ENCODE data around the gene AIG1. TPM values are rescaled to one million over a fixed set of nuclear protein-coding genes. Genes with fewer than 3 reads are reported as not detected.

The AIG1 gene
- total and polyA plus RNA-seq, 4 donors, result 32.4 to 72.3 (median 49.3) TPM

GRCh38 chr6:143283887-143284645 lies 223.4 kb downstream of the AIG1 start:
- ATAC-seq (ENCODE audit: low FRiP score), result peak; percentile 63

GRCh38 chr6:143286251-143286795 lies 225.6 kb downstream of the AIG1 start:
- ATAC-seq (ENCODE audit: low FRiP score) (no peak), DNase-seq (no peak)
- Histone ChIP-seq H3K27ac (ENCODE audit: low read depth in 1 of 2, low read length in 2 of 2) (peak overlapping the region; percentile 5 to 28), H3K4me3 (ENCODE audit: low read length in 2 of 2) (no peak overlapping the region), H3K4me1 (ENCODE audit: control insufficient read depth in 1 of 2, insufficient read depth in 2 of 2, low read length in 2 of 2) (peaks cover 5 to 14% of the 10 kb centered on the region in 2 donors), H3K27me3 (ENCODE audit: control insufficient read depth in 1 of 2, insufficient read depth in 2 of 2, low read length in 1 of 2) (no peaks in the 10 kb centered on the region), H3K36me3 (ENCODE audit: control insufficient read depth in 1 of 2, insufficient read depth in 2 of 2, low read length in 1 of 2) (no peaks in the 10 kb centered on the region), H3K9me3 (ENCODE audit: control insufficient read depth, low read length) (no peaks in the 10 kb centered on the region)
- WGBS, 2 donors, result 7 to 9% methylated on average over 5 of the region's 5 CpGs
- intact Hi-C loops (cut with DNase I), result no loop called here

More at GRCh38 chr6:143283887-143284645, 223.4 kb downstream of the AIG1 start:
- Histone ChIP-seq H3K4me1 (ENCODE audit: control insufficient read depth in 1 of 2, insufficient read depth in 2 of 2, low read length in 2 of 2) (peaks cover 5 to 14% of the 10 kb centered on the region in 2 donors), H3K27me3 (ENCODE audit: control insufficient read depth in 1 of 2, insufficient read depth in 2 of 2, low read length in 1 of 2) (no peaks in the 10 kb centered on the region), H3K4me3 (ENCODE audit: low read length in 2 of 2) (no peak overlapping the region), H3K9me3 (ENCODE audit: control insufficient read depth, low read length) (no peaks in the 10 kb centered on the region), H3K36me3 (ENCODE audit: control insufficient read depth in 1 of 2, insufficient read depth in 2 of 2, low read length in 1 of 2) (no peaks in the 10 kb centered on the region), H3K27ac (ENCODE audit: low read depth in 1 of 2, low read length in 2 of 2) (peak overlapping the region in 1 of 2 donors; percentile 48)
- no peak for DNase-seq
- intact Hi-C loops (cut with DNase I), result no loop called here
- 20 to 25% methylated on average over 13 of the region's 13 CpGs for WGBS, 2 donors

GRCh38 chr6:143288923-143289322 lies 228.2 kb downstream of the AIG1 start:
- Histone ChIP-seq H3K4me3 (ENCODE audit: low read length in 2 of 2) (no peak overlapping the region), H3K36me3 (ENCODE audit: control insufficient read depth in 1 of 2, insufficient read depth in 2 of 2, low read length in 1 of 2) (no peaks in the 10 kb centered on the region), H3K4me1 (ENCODE audit: control insufficient read depth in 1 of 2, insufficient read depth in 2 of 2, low read length in 2 of 2) (peaks cover 5 to 14% of the 10 kb centered on the region in 2 donors), H3K27ac (ENCODE audit: low read depth in 1 of 2, low read length in 2 of 2) (no peak overlapping the region), H3K9me3 (ENCODE audit: control insufficient read depth, low read length) (no peaks in the 10 kb centered on the region), H3K27me3 (ENCODE audit: control insufficient read depth in 1 of 2, insufficient read depth in 2 of 2, low read length in 1 of 2) (no peaks in the 10 kb centered on the region)
- DNase-seq, result no peak
- WGBS, 2 donors, result 22 to 24% methylated on average over 1 of the region's 1 CpG
- intact Hi-C loops (cut with DNase I), result no loop called here
- no peak for ATAC-seq (ENCODE audit: low FRiP score)

GRCh38 chr6:143290206-143290605 lies 229.5 kb downstream of the AIG1 start:
- 87 to 96% methylated on average over 7 of the region's 7 CpGs for WGBS, 2 donors
- Histone ChIP-seq H3K9me3 (ENCODE audit: control insufficient read depth, low read length) (no peaks in the 10 kb centered on the region), H3K27me3 (ENCODE audit: control insufficient read depth in 1 of 2, insufficient read depth in 2 of 2, low read length in 1 of 2) (no peaks in the 10 kb centered on the region), H3K4me3 (ENCODE audit: low read length in 2 of 2) (no peak overlapping the region), H3K36me3 (ENCODE audit: control insufficient read depth in 1 of 2, insufficient read depth in 2 of 2, low read length in 1 of 2) (no peaks in the 10 kb centered on the region), H3K27ac (ENCODE audit: low read depth in 1 of 2, low read length in 2 of 2) (no peak overlapping the region), H3K4me1 (ENCODE audit: control insufficient read depth in 1 of 2, insufficient read depth in 2 of 2, low read length in 2 of 2) (peaks cover 5 to 14% of the 10 kb centered on the region in 2 donors)
- ATAC-seq (ENCODE audit: low FRiP score) (no peak), DNase-seq (no peak)
- intact Hi-C loops (cut with DNase I), result no loop called here

GRCh38 chr6:143293523-143293922 lies 232.8 kb downstream of the AIG1 start:
- H3K27me3 ChIP-seq (ENCODE audit: control insufficient read depth in 1 of 2, insufficient read depth in 2 of 2, low read length in 1 of 2), result no peaks in the 10 kb centered on the region
- no peak overlapping the region for H3K27ac ChIP-seq (ENCODE audit: low read depth in 1 of 2, low read length in 2 of 2)
- DNase-seq, result no peak
- H3K4me3 ChIP-seq (ENCODE audit: low read length in 2 of 2), result no peak overlapping the region
- H3K9me3 ChIP-seq (ENCODE audit: control insufficient read depth, low read length), result no peaks in the 10 kb centered on the region
- no peaks in the 10 kb centered on the region for H3K36me3 ChIP-seq (ENCODE audit: control insufficient read depth in 1 of 2, insufficient read depth in 2 of 2, low read length in 1 of 2)
- intact Hi-C loops (cut with DNase I), result no loop called here
- no peaks in the 10 kb centered on the region for H3K4me1 ChIP-seq (ENCODE audit: control insufficient read depth in 1 of 2, insufficient read depth in 2 of 2, low read length in 2 of 2)
- ATAC-seq (ENCODE audit: low FRiP score), result no peak

- WGBS, 2 donors, result 61 to 100% methylated on average over 1 of the region's 1 CpG
- Histone ChIP-seq H3K27ac (ENCODE audit: low read depth in 1 of 2, low read length in 2 of 2) (no peak overlapping the region), H3K4me3 (ENCODE audit: low read length in 2 of 2) (no peak overlapping the region), H3K36me3 (ENCODE audit: control insufficient read depth in 1 of 2, insufficient read depth in 2 of 2, low read length in 1 of 2) (no peaks in the 10 kb centered on the region), H3K4me1 (ENCODE audit: control insufficient read depth in 1 of 2, insufficient read depth in 2 of 2, low read length in 2 of 2) (no peaks in the 10 kb centered on the region), H3K27me3 (ENCODE audit: control insufficient read depth in 1 of 2, insufficient read depth in 2 of 2, low read length in 1 of 2) (no peaks in the 10 kb centered on the region), H3K9me3 (ENCODE audit: control insufficient read depth, low read length) (no peaks in the 10 kb centered on the region)
- intact Hi-C loops (cut with DNase I), result no loop called here
- ATAC-seq (ENCODE audit: low FRiP score) (no peak), DNase-seq (no peak)
Measured at GRCh38 chr6:143294265-143294860, 233.7 kb downstream of the AIG1 start.

GRCh38 chr6:143295932-143296331 lies 235.2 kb downstream of the AIG1 start:
- no peaks in the 10 kb centered on the region for H3K9me3 ChIP-seq (ENCODE audit: control insufficient read depth, low read length)
- no peaks in the 10 kb centered on the region for H3K36me3 ChIP-seq (ENCODE audit: control insufficient read depth in 1 of 2, insufficient read depth in 2 of 2, low read length in 1 of 2)
- H3K27ac ChIP-seq (ENCODE audit: low read depth in 1 of 2, low read length in 2 of 2), result no peak overlapping the region
- no peak for DNase-seq
- H3K27me3 ChIP-seq (ENCODE audit: control insufficient read depth in 1 of 2, insufficient read depth in 2 of 2, low read length in 1 of 2), result no peaks in the 10 kb centered on the region
- H3K4me3 ChIP-seq (ENCODE audit: low read length in 2 of 2), result no peak overlapping the region
- intact Hi-C loops (cut with DNase I), result no loop called here
- WGBS, 2 donors, result 97 to 98% methylated on average over 3 of the region's 3 CpGs
- no peaks in the 10 kb centered on the region for H3K4me1 ChIP-seq (ENCODE audit: control insufficient read depth in 1 of 2, insufficient read depth in 2 of 2, low read length in 2 of 2)
- ATAC-seq (ENCODE audit: low FRiP score), result no peak

GRCh38 chr6:143298071-143298470 lies 237.4 kb downstream of the AIG1 start:
- Histone ChIP-seq H3K27me3 (ENCODE audit: control insufficient read depth in 1 of 2, insufficient read depth in 2 of 2, low read length in 1 of 2) (no peaks in the 10 kb centered on the region), H3K27ac (ENCODE audit: low read depth in 1 of 2, low read length in 2 of 2) (no peak overlapping the region), H3K9me3 (ENCODE audit: control insufficient read depth, low read length) (no peaks in the 10 kb centered on the region), H3K4me3 (ENCODE audit: low read length in 2 of 2) (no peak overlapping the region), H3K36me3 (ENCODE audit: control insufficient read depth in 1 of 2, insufficient read depth in 2 of 2, low read length in 1 of 2) (no peaks in the 10 kb centered on the region), H3K4me1 (ENCODE audit: control insufficient read depth in 1 of 2, insufficient read depth in 2 of 2, low read length in 2 of 2) (no peaks in the 10 kb centered on the region)
- DNase-seq (no peak), ATAC-seq (ENCODE audit: low FRiP score) (no peak)
- intact Hi-C loops (cut with DNase I), result no loop called here
- WGBS, 2 donors, result 69 to 76% methylated on average over 1 of the region's 1 CpG
